ENCODE measurements around the gene FAN1. TPM values are rescaled to one million over a fixed set of nuclear protein-coding genes. Genes with fewer than 3 reads are reported as not detected.
A peak's percentile ranks its signal among the peaks of the same experiment; 100 is the strongest.

FAN1 gene
- total and polyA plus RNA-seq, 2 of the 4 experiments (the other 2 are of a cell fraction), result 7.6 to 12.4 TPM

DNA sequence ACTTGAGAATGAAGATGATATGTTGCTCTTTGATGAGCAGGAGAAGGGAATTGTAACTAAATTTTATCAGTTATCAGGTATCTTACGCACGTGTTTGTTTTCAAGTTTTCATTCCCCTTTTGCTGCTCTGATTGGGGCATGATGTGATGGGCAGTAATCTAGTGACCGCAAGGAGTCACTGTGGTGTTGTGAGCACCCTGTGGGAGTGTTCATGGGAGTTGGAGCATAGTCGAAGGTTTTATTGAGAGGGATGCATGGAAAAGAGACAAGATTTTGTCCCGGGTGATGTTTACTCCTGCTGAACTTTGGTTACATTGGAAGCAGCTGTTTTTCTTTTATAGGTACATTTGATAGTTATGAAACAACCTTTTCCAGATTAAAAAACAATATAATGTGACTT, 2.1 kb downstream of the FAN1 start:
- no peak overlapping the region for H3K4me2 ChIP-seq (ENCODE audit: low read depth, low read length)
- dilution Hi-C loops (cut with HindIII; ENCODE audit: low sequenced_read_pairs, unreplicated experiment) (no loop called here), intact Hi-C loops (cut with micrococcal nuclease) (loop anchor here (2.0 to 10.0 kb wide), 2 partner anchors 223 to 579 kb away; no protein-coding TSS in a partner anchor), in situ Hi-C loops (cut with MboI; ENCODE audit: low sequenced_read_pairs) (loop anchor here (10.0 kb wide), 1 partner anchor 219 kb away; no protein-coding TSS in a partner anchor)
- CTCF ChIA-PET, result no interaction called here
- no peak overlapping the region for H3K18ac ChIP-seq (ENCODE audit: low read depth, low read length)
- no peak overlapping the region for H4K91ac ChIP-seq (ENCODE audit: insufficient read depth, low read depth, low read length)
- no peak overlapping the region for H3K9ac ChIP-seq (ENCODE audit: low read depth, low read length)
- no peaks in the 10 kb centered on the region for H4K20me1 ChIP-seq (ENCODE audit: insufficient read depth, low read length)
- H3K9me1 ChIP-seq (ENCODE audit: insufficient read depth, low read length), result peaks cover 5% of the 10 kb centered on the region; the same call in 1 of the 2 replicates
- peaks cover 8% of the 10 kb centered on the region for H3K36me3 ChIP-seq (ENCODE audit: control insufficient read depth, insufficient read depth, low read length)
- H3K9me3 ChIP-seq (ENCODE audit: control insufficient read depth, insufficient read depth, low read length), result no peaks in the 10 kb centered on the region
- H2AFZ ChIP-seq (replicated peaks; ENCODE audit: low read length, poor library complexity), result no peak overlapping the region
- WGBS, 2 experiments (ENCODE audit: extremely low coverage in 2 of 2, insufficient read length in 1 of 2), result no CpG with 5 or more reads among the region's 5 CpGs
- POLR2A ChIA-PET (ENCODE audit: unreplicated experiment), result no interaction called here
- no peak overlapping the region for H2AK5ac ChIP-seq (ENCODE audit: low read depth, low read length)
- H3K23ac ChIP-seq (ENCODE audit: low read depth, low read length), result no peak overlapping the region
- H2BK20ac ChIP-seq (ENCODE audit: low read depth, low read length), result no peak overlapping the region
- no peak overlapping the region for H2AK9ac ChIP-seq (replicated peaks; ENCODE audit: low read depth, low read length, poor library complexity)
- no peaks in the 10 kb centered on the region for H3K4me1 ChIP-seq (ENCODE audit: control insufficient read depth, insufficient read depth, low read length)
- no TSS peak for BruUV-seq (replicated peaks)
- TF ChIP-seq BHLHE40 (IDR thresholded peaks at IDR 0.05; ENCODE audit: low read depth, low read length), result no peak
- 0 out of 2 replicates have a peak, but pooled peaks have one; percentile 11 for TF ChIP-seq SMC3 (IDR thresholded peaks at IDR 0.05; ENCODE audit: low read depth, low read length)
- peak; percentile 34 for TF ChIP-seq CTCF (conservative IDR thresholded peaks at IDR 0.05; ENCODE audit: low read depth, low read length)
- no peak for TF ChIP-seq ELK1 (IDR thresholded peaks at IDR 0.05; ENCODE audit: borderline replicate concordance, low read depth, low read length)
- peak; percentile 30; the same call in 1 of the 2 replicates for TF ChIP-seq RAD21 (IDR thresholded peaks at IDR 0.05; ENCODE audit: low read length)
- TF ChIP-seq, protein P1, sequence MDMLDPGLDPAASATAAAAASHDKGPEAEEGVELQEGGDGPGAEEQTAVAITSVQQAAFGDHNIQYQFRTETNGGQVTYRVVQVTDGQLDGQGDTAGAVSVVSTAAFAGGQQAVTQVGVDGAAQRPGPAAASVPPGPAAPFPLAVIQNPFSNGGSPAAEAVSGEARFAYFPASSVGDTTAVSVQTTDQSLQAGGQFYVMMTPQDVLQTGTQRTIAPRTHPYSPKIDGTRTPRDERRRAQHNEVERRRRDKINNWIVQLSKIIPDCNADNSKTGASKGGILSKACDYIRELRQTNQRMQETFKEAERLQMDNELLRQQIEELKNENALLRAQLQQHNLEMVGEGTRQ (IDR thresholded peaks at IDR 0.05; ENCODE audit: low read depth, low read length), result no peak
- no peak overlapping the region for H3K27ac ChIP-seq (ENCODE audit: insufficient read depth, low read length)
- no peaks in the 10 kb centered on the region for H3K27me3 ChIP-seq (ENCODE audit: control insufficient read depth, insufficient read depth, low read length)
- no peak overlapping the region for H2BK5ac ChIP-seq (ENCODE audit: low read depth, low read length, poor library complexity, severe bottlenecking)
- H3K4ac ChIP-seq (ENCODE audit: low read depth, low read length), result no peak overlapping the region
- H3K4me3 ChIP-seq (ENCODE audit: insufficient read depth, low read depth, low read length), result no peak overlapping the region
- 0 out of 4 replicates have a peak, but pooled peaks cover 0 to 4% of the 10 kb centered on the region in 2 experiments for H3K79me1 ChIP-seq (ENCODE audit: low read depth in 1 of 2, low read length in 2 of 2)
- H2BK120ac ChIP-seq (ENCODE audit: low read depth, low read length), result no peak overlapping the region
- H3K14ac ChIP-seq (replicated peaks; ENCODE audit: low read depth, low read length), result no peak overlapping the region
- H3K56ac ChIP-seq (ENCODE audit: extremely low read depth, insufficient read depth, low read length), result no peak overlapping the region
- H4K8ac ChIP-seq (ENCODE audit: low read depth in 2 of 2, low read length in 2 of 2), result no peak overlapping the region
- DNase-seq, result peak; percentile 18
- ATAC-seq (ENCODE audit: low read depth), result no peak
- no peak overlapping the region for H2BK15ac ChIP-seq (ENCODE audit: low read depth, low read length)
- H4K5ac ChIP-seq (ENCODE audit: low read depth, low read length), result no peak overlapping the region
